HL-60 (cell line): ENCODE measurements around the gene BPHL.
"Not testable (repeated sequence)": the region's sequence is repeated elsewhere in the genome, so short reads cannot be mapped to it uniquely, and the experiment has no call there.

ENCODE experiments used
- DNase-seq, 2 experiments: peaks; one replicate each; pipeline ENCODE4 v3.0.0-alpha.2; 2010 to 2020; ENCODE audit warnings: low read depth in 1 of 2, low spot score in 1 of 2
- H3K27ac ChIP-seq: fragments of 250-450 bp; sonication (Bioruptor Pico); replicated peaks from 2 replicates; pipeline ENCODE4 v1.5.1; 2020; ENCODE audit warnings: mild to moderate bottlenecking, moderate library complexity
- H3K27me3 ChIP-seq: fragments of 250-450 bp; sonication (Bioruptor Pico); 2 replicates; pipeline ENCODE4 v1.5.1; 2021; ENCODE audit warnings: mild to moderate bottlenecking, moderate library complexity; ENCODE audit not compliant: insufficient read depth, poor library complexity, severe bottlenecking
- H3K4me3 ChIP-seq: replicated peaks from 2 replicates; pipeline ENCODE4 v1.5.1; 2011; ENCODE audit warnings: mild to moderate bottlenecking, control low read depth, low read length; ENCODE audit not compliant: insufficient read depth
- CTCF ChIP-seq: IDR thresholded peaks from one replicate; pipeline ENCODE4 v1.5.1; 2011; ENCODE audit warnings: low read length, control low read depth, inconsistent platforms; ENCODE audit not compliant: insufficient read depth
- GABPA ChIP-seq: IDR thresholded peaks from 2 replicates; pipeline ENCODE4 v1.6.1; 2012; ENCODE audit warnings: low read depth
- POLR2AphosphoS5 ChIP-seq: IDR thresholded peaks from 2 replicates; pipeline ENCODE4 v1.6.1; 2012; ENCODE audit warnings: low read depth
- REST ChIP-seq: IDR thresholded peaks from 2 replicates; pipeline ENCODE4 v1.6.1; 2012; ENCODE audit warnings: low read depth; ENCODE audit not compliant: insufficient replicate concordance
- SPI1 ChIP-seq: IDR thresholded peaks from 2 replicates; pipeline ENCODE4 v1.6.1; 2012; ENCODE audit warnings: low read depth, mild to moderate bottlenecking, borderline replicate concordance

The BPHL gene

DNA sequence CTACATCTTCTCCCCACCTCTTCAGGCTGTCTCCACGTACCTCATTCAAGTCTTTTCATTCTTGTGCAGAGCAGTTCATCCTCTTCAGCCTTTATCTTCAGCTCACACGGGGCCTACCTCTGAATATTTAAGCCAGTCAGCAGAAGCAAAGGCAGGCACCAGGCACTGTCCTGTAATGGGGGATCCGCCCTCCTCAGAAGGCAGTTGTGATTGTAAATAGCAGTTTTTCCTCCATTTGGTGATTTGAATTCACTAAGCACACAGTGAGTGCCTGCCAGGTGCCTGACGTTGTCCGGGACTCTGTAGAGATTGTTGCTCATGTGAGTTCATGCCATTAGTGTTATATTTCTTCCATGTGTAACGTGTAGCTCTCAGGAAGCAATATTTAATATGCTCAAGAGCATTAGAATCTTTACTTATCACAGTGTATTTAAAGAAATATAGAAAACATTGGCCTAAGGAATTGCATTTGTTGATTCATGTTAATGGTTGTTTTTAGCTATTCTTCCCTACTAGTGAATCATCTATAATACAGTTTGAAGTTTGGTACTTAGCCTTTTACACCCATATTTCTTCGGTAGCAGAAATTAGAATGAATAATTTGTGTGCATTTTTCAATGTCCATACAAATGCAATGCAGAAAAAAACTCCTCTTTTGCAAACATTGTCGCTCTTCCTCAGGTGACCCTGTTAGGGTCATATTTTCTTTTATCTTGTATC is 17.9 kb downstream of the BPHL start:
- TF ChIP-seq REST = no peak
- no peak for TF ChIP-seq SPI1
- no peak for TF ChIP-seq POLR2AphosphoS5
- TF ChIP-seq CTCF = no peak
- no peak for TF ChIP-seq GABPA

GRCh38 chr6:3137057-3137777 is 18.7 kb downstream of the BPHL start:
- no peak overlapping the region for H3K4me3 ChIP-seq
- TF ChIP-seq SPI1 (no peak), CTCF (no peak), POLR2AphosphoS5 (no peak), REST (no peak), GABPA (no peak)
- DNase-seq = no peak
- H3K27ac ChIP-seq = no peak overlapping the region
- H3K27me3 ChIP-seq = no peaks in the 10 kb centered on the region

More for the DNA sequence above, 17.9 kb downstream of the BPHL start:
- no peak overlapping the region for H3K4me3 ChIP-seq
- no peak overlapping the region for H3K27ac ChIP-seq
- DNase-seq = no peak
- no peaks in the 10 kb centered on the region for H3K27me3 ChIP-seq

DNA sequence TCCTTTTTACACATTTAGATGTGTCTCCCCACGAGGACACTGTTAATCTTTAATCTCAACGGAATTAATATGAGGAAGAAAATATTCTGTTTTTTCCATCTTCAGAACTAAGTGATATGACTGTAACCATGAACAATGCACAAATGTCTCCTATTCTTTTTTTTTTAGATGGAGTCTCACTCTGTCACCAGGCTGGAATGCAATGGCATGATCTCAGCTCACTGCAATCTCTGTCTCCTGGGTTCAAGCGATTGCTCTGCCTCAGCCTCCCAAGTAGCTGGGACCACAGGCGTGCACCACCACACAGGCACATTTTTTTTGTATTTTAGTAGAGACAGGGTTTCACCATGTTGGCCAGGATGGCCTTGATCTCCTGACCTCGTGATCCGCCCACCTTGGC is 19.4 kb downstream of the BPHL start:
- DNase-seq, H3K27me3 ChIP-seq, H3K27ac ChIP-seq, H3K4me3 ChIP-seq: not testable (repeated sequence)

DNA sequence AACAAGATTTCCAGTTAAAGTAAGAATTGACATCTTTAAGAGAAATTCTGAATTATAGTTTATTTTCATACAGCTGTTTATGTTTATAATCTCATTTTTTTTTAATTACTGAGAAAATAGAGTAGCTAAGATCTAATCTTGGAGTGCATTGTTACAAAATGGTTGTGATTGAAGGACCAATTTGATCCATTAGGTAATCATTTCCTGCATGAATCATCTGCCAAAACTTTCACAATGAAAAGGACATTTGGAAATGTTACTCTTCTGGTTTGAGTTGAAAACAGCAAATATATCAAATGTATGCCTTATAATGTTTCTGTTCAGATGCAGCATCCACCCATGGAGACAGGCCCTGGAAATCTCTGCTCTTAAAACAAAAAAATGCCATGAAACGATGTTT is 19.8 kb downstream of the BPHL start:
- TF ChIP-seq GABPA (no peak), SPI1 (no peak), POLR2AphosphoS5 (no peak), CTCF (no peak), REST (no peak)
- Histone ChIP-seq H3K27me3 (no peaks in the 10 kb centered on the region), H3K27ac (no peak overlapping the region), H3K4me3 (no peak overlapping the region)
- DNase-seq = no peak
